H1 (cell line): Measurements from ENCODE around the gene PAWR.

Experiments
- CTCF ChIP-seq, 3 experiments: IDR thresholded peaks; 1 replicate in 2 of 3; 2 replicates in 1 of 3; pipeline versions ENCODE4 v1.5.1 to v1.6.1; 2011; ENCODE audit warnings: low read length in 3 of 3, mild to moderate bottlenecking in 3 of 3, inconsistent platforms in 2 of 3, low read depth in 1 of 3, moderate library complexity in 1 of 3; ENCODE audit not compliant: insufficient read depth in 1 of 3; ENCODE audit errors: control extremely low read depth in 1 of 3
- E2F6 ChIP-seq: IDR thresholded peaks from 2 replicates; pipeline ENCODE4 v1.6.1; 2012; ENCODE audit warnings: inconsistent platforms
- GABPA ChIP-seq: IDR thresholded peaks from 2 replicates; pipeline ENCODE4 v1.6.1; 2011; ENCODE audit warnings: mild to moderate bottlenecking, low read length, moderate library complexity, borderline replicate concordance; ENCODE audit not compliant: insufficient read depth
- MAX ChIP-seq: IDR thresholded peaks from 2 replicates; pipeline ENCODE4 v1.6.1; 2012; ENCODE audit warnings: inconsistent platforms
- POLR2AphosphoS5 ChIP-seq: IDR thresholded peaks from 2 replicates; pipeline ENCODE4 v1.6.1; 2011; ENCODE audit warnings: low read depth, low read length

GRCh38 chr12:79661629-79662028 is 29.1 kb downstream of the PAWR start:
- TF ChIP-seq CTCF (IDR thresholded peaks at IDR 0.05; ENCODE audit: control extremely low read depth in 1 of 3, insufficient read depth in 1 of 3, low read depth in 1 of 3, low read length in 3 of 3) (no peak), GABPA (no peak), POLR2AphosphoS5 (no peak), E2F6 (no peak), MAX (no peak)
